ENCODE results near the gene DAB2IP.

The DAB2IP gene

DNA sequence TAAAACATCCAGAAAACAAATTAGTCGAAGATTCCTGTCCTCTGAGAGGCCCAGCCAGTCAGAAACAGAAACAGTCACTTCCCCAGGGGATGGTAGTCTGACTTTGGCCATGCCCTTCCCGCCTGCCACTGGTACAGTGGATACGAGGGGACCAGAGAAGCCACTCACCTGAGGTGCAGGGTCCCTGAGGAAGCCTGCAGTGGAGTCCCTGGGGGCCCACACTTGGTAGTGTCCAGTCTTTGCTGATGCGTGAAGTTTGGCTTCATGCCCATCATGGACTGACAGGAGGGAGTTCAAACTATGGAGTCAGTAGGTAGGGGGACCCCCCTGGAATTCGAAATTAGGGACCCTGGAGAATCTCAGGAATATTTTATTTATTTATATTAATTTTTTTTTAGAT lies 147.5 kb downstream of the DAB2IP start:
- Mint-ChIP-seq H3K4me3 (no peak overlapping the region), H3K9me3 (peaks cover 3% of the 10 kb centered on the region), H3K27ac (no peak overlapping the region), H3K36me3 (ENCODE audit: low read depth) (no peaks in the 10 kb centered on the region), H3K27me3 (ENCODE audit: low read depth) (peaks cover 8% of the 10 kb centered on the region), H3K4me1 (peaks cover 7% of the 10 kb centered on the region)
- TF ChIP-seq, protein P1, sequence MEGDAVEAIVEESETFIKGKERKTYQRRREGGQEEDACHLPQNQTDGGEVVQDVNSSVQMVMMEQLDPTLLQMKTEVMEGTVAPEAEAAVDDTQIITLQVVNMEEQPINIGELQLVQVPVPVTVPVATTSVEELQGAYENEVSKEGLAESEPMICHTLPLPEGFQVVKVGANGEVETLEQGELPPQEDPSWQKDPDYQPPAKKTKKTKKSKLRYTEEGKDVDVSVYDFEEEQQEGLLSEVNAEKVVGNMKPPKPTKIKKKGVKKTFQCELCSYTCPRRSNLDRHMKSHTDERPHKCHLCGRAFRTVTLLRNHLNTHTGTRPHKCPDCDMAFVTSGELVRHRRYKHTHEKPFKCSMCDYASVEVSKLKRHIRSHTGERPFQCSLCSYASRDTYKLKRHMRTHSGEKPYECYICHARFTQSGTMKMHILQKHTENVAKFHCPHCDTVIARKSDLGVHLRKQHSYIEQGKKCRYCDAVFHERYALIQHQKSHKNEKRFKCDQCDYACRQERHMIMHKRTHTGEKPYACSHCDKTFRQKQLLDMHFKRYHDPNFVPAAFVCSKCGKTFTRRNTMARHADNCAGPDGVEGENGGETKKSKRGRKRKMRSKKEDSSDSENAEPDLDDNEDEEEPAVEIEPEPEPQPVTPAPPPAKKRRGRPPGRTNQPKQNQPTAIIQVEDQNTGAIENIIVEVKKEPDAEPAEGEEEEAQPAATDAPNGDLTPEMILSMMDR (IDR thresholded peaks at IDR 0.05; ENCODE audit: unreplicated experiment in 3 of 3) = no peak

GRCh38 chr9:121800376-121800775 lies 148.9 kb downstream of the DAB2IP start:
- peaks cover 7% of the 10 kb centered on the region for H3K4me1 Mint-ChIP-seq
- peaks cover 8% of the 10 kb centered on the region for H3K27me3 Mint-ChIP-seq (ENCODE audit: low read depth)
- peaks cover 4% of the 10 kb centered on the region for H3K36me3 Mint-ChIP-seq (ENCODE audit: low read depth)

GRCh38 chr9:121801579-121801978 lies 150.1 kb downstream of the DAB2IP start:
- Mint-ChIP-seq H3K27ac (no peak overlapping the region), H3K4me1 (peaks cover 7% of the 10 kb centered on the region), H3K36me3 (ENCODE audit: low read depth) (peaks cover 4% of the 10 kb centered on the region), H3K4me3 (no peak overlapping the region), H3K9me3 (peaks cover 14% of the 10 kb centered on the region), H3K27me3 (ENCODE audit: low read depth) (peaks cover 8% of the 10 kb centered on the region)
- TF ChIP-seq, protein P1 (IDR thresholded peaks at IDR 0.05; ENCODE audit: unreplicated experiment in 3 of 3) = no peak

More at GRCh38 chr9:121800376-121800775, 148.9 kb downstream of the DAB2IP start:
- Mint-ChIP-seq H3K4me3 (no peak overlapping the region), H3K27ac (no peak overlapping the region), H3K9me3 (peaks cover 14% of the 10 kb centered on the region)
- TF ChIP-seq, protein P1 (IDR thresholded peaks at IDR 0.05; ENCODE audit: unreplicated experiment in 3 of 3) = no peak

DNA sequence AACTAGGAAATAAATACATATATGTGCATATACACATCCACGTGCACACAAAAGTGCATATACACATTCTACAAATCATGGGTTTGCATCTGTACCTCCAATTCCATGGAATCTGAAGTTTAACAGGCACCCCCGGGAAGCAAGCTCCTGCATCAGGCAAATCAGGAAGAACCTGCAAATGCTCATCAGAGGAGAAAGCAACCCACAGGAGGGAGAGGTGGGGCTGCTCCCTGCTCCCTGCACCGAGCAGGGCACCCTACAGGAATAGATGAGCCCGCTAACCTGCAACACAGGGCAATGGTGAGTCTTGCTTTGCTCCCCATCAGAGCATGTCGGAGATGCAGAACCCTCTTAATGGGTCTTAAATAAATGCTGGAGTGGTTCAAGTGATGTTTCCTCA lies 151.3 kb downstream of the DAB2IP start:
- Mint-ChIP-seq H3K27ac (no peak overlapping the region), H3K36me3 (ENCODE audit: low read depth) (peaks cover 4% of the 10 kb centered on the region), H3K4me3 (no peak overlapping the region), H3K9me3 (peaks cover 14% of the 10 kb centered on the region), H3K4me1 (no peaks in the 10 kb centered on the region), H3K27me3 (ENCODE audit: low read depth) (peaks cover 8% of the 10 kb centered on the region)
- TF ChIP-seq, protein P1 (IDR thresholded peaks at IDR 0.05; ENCODE audit: unreplicated experiment in 3 of 3) = no peak

DNA sequence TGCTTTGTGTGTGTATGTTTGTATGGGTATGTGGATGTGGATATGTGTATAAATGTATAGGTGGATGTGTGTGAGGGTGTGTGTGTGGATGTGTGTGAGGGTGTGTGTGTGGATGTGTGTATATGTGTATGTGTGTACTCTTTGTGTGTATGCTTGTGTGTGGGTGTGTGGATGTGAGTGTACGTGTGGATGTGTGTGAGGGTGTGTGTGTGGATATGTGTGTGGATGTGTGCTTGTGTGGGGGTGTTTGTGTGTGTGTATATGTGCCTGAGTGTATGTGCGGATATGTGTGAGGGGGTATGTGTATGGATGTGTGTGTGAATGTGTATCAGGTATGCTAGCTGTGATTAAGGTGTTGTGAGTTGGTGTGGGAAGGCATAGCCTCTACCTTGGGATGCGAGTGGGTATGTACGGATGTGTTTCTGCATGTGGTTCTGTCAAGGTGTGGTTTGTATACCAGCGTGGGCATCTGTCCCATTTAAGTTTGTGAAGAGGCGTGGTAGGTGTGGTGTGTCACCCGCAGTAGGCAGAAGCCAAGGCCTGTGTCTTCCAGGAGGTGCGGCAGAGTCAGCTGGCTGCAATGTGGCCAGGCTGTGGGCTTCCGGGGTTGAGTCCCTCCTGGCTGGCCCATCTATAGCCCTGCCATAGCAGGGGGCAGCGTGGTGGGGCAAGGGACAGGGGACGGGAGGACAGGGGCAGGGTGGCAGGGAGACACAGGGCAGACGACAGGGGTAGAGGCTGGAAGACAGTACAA lies 155.8 kb downstream of the DAB2IP start:
- Mint-ChIP-seq H3K4me3 (no peak overlapping the region), H3K4me1 (no peaks in the 10 kb centered on the region), H3K9me3 (peaks cover 14% of the 10 kb centered on the region), H3K36me3 (ENCODE audit: low read depth) (peaks cover 4% of the 10 kb centered on the region), H3K27ac (no peak overlapping the region), H3K27me3 (ENCODE audit: low read depth) (peaks cover 4% of the 10 kb centered on the region)
- TF ChIP-seq, protein P1 (IDR thresholded peaks at IDR 0.05; ENCODE audit: unreplicated experiment in 3 of 3) = no peak

- Mint-ChIP-seq H3K27ac (no peak overlapping the region), H3K4me1 (no peaks in the 10 kb centered on the region), H3K4me3 (no peak overlapping the region), H3K9me3 (peaks cover 13% of the 10 kb centered on the region), H3K36me3 (ENCODE audit: low read depth) (peaks cover 4% of the 10 kb centered on the region), H3K27me3 (ENCODE audit: low read depth) (peaks cover 4% of the 10 kb centered on the region)
- TF ChIP-seq, protein P1 (IDR thresholded peaks at IDR 0.05; ENCODE audit: unreplicated experiment in 3 of 3) = no peak
These were observed 156.4 kb downstream of the DAB2IP start for GRCh38 chr9:121807823-121808278.

All from nephron (organoid).